Prostate gland (tissue), 2 donors: ENCODE data around the gene FBLN5.

Source experiments
- POLR2A ChIP-seq: fragments of 450-650 bp; IDR thresholded peaks from one replicate; pipeline ENCODE4 v1.6.1; 2016; ENCODE audit warnings: antibody characterized with exemption, mild to moderate bottlenecking
- POLR2AphosphoS5 ChIP-seq: sonication (generic); formaldehyde crosslinking; IDR thresholded peaks from one replicate; pipeline ENCODE4 v1.6.1; 2017; ENCODE audit warnings: antibody characterized with exemption
- TF ChIP-seq, protein P1 (sequence below), 4 experiments: fragments of 200-600 bp in 2 of 4; fragments of 450-650 bp in 2 of 4; sonication (generic) in 2 of 4; IDR thresholded peaks; 1 replicate in 3 of 4; 2 replicates in 1 of 4; pipeline ENCODE4 v1.5.1; 2016 to 2019; ENCODE audit warnings: antibody characterized with exemption in 4 of 4, mild to moderate bottlenecking in 2 of 4, moderate library complexity in 2 of 4

- TF ChIP-seq, protein P1, sequence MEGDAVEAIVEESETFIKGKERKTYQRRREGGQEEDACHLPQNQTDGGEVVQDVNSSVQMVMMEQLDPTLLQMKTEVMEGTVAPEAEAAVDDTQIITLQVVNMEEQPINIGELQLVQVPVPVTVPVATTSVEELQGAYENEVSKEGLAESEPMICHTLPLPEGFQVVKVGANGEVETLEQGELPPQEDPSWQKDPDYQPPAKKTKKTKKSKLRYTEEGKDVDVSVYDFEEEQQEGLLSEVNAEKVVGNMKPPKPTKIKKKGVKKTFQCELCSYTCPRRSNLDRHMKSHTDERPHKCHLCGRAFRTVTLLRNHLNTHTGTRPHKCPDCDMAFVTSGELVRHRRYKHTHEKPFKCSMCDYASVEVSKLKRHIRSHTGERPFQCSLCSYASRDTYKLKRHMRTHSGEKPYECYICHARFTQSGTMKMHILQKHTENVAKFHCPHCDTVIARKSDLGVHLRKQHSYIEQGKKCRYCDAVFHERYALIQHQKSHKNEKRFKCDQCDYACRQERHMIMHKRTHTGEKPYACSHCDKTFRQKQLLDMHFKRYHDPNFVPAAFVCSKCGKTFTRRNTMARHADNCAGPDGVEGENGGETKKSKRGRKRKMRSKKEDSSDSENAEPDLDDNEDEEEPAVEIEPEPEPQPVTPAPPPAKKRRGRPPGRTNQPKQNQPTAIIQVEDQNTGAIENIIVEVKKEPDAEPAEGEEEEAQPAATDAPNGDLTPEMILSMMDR (IDR thresholded peaks at IDR 0.05), result no peak
- no peak for TF ChIP-seq POLR2A
- TF ChIP-seq POLR2AphosphoS5, result no peak
These were observed 44.4 kb downstream of the FBLN5 start for GRCh38 chr14:91903070-91903469.
